ENCODE measurements around the gene CDC42BPG.

Gene CDC42BPG

DNA sequence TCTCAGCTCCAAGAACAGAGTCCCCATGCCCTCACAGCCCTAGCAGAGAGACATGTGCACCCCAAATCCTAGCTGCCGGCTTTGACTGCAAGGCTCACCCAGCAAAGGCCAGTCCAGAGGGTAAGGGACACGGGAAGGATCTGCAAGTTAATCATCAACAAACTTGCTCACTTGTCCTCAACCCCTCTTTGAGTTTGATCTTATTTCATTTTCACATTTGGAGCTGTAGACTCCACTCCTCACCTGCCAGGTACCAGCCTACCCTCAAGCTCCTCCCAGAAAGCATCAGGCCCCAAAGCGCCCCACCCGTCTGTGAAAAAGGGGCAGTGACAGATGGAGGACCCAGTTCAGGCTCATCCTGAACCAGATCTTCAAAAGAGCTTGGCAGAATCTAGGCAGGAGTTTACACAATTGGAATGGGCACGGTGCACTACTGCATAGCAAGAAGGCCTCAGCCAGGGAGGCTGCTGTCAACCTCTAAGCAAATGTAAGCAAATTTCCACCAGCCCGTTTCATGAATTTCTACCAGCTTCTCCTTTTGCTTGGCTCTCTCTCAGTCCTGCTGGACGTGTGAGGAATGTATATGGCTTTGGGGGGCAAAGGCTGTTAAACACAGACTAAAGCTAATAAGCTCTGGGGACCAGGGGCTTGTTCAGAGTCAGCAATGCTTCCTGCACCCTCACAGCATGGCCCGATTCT lies 28.5 kb upstream of the CDC42BPG start:
- peaks cover 88% of the 10 kb centered on the region for H3K4me1 Mint-ChIP-seq
- H3K27ac Mint-ChIP-seq: peak overlapping the region; percentile 73
- peaks cover 75% of the 10 kb centered on the region for H3K36me3 Mint-ChIP-seq
- H3K27me3 Mint-ChIP-seq: no peaks in the 10 kb centered on the region
- H3K9me3 Mint-ChIP-seq: no peaks in the 10 kb centered on the region
- no peak for ATAC-seq
- H3K4me3 Mint-ChIP-seq: peak overlapping the region; percentile 74

DNA sequence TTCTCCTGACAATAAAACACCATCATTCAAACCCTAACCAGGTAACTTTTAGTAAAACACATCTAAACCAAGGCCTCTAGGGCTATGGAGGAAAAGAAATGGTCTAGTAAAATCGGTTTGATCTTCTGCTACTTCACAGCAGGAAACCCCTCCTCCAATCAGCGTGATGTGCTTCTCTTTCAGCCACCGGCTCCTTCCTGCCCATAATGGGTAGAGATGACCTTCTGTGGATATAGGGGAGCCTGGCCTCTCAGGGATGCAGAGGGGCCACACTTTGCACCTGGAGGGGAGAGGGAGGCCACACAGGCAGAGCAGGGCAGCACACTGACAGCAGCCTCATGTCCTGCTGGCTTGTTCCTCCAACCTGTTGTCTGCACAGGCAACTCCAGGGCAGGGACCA lies 27.0 kb upstream of the CDC42BPG start:
- peak overlapping the region; percentile 72 for H3K4me3 Mint-ChIP-seq
- ATAC-seq: no peak
- no peaks in the 10 kb centered on the region for H3K27me3 Mint-ChIP-seq
- peaks cover 69% of the 10 kb centered on the region for H3K36me3 Mint-ChIP-seq
- H3K27ac Mint-ChIP-seq: peak overlapping the region; percentile 72
- no peaks in the 10 kb centered on the region for H3K9me3 Mint-ChIP-seq
- H3K4me1 Mint-ChIP-seq: peaks cover 90% of the 10 kb centered on the region

DNA sequence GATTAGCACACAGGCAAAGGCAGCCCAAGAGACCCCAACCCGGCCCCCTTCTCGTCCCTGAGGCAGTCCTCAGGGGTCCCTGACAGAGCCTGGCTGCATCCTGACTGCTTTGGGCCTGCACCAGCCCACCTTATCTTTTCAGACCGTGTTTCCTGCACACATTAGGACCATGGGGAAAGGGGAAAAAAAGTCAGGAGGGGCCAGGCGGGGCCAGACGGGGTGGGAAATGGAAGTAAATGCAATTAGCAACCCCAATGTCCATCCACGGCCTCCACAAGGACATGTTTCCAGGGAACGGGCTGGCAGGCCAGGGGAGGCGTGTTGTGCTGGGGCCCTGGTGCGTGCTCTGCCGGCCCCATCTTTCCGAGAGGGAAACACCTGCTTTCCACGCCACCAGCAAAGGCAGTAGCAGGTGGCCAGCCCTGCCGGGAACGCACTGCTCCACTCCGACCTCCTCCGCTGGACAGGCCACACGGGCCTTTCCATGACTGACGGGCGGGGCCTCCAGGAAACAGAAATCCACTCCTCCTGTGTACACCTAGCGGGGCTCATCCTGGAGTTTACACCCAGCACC lies 26.5 kb upstream of the CDC42BPG start:
- no peaks in the 10 kb centered on the region for H3K27me3 Mint-ChIP-seq
- H3K27ac Mint-ChIP-seq: peak overlapping the region; percentile 72
- ATAC-seq: no peak
- peak overlapping the region; percentile 72 for H3K4me3 Mint-ChIP-seq
- H3K36me3 Mint-ChIP-seq: peaks cover 69% of the 10 kb centered on the region
- H3K4me1 Mint-ChIP-seq: peaks cover 91% of the 10 kb centered on the region
- H3K9me3 Mint-ChIP-seq: peaks cover 2% of the 10 kb centered on the region

DNA sequence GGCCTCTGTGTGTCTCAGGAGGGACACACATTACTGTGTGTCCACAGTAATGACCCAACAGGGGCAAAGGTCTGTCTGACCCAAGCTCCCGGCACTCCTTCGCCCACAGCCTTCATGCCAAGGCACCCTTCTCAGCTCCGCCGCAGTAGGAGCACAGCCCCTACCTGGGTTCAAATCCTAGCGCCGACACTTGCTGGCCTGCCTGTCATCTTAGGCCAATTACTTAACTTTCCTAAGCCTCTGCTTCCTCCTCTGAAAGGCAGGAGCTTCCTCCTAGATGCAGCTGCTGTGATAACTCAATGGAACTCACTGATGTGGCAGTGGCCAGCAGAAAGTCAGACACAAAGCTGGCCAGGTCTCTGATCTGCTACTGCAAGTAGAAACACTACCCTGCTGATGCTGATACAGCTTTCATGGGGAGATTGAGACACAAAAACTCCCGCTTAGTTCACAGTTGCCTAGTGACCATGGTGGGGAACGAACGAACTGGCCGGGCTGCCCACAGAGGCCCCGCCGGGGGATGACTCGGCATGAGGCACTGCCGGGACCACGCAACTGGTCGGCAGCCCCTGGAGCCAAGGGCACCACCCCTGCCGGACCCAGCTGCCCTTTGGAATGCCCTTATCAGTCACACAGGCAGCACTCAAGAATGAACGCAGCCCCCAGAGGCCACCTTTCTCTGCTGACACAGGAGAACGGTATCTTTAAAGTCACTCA lies 25.9 kb upstream of the CDC42BPG start:
- no peaks in the 10 kb centered on the region for H3K27me3 Mint-ChIP-seq
- no peak for ATAC-seq
- peaks cover 2% of the 10 kb centered on the region for H3K9me3 Mint-ChIP-seq
- peaks cover 66% of the 10 kb centered on the region for H3K36me3 Mint-ChIP-seq
- H3K4me3 Mint-ChIP-seq: peak overlapping the region; percentile 72
- peaks cover 91% of the 10 kb centered on the region for H3K4me1 Mint-ChIP-seq
- peak overlapping the region; percentile 72 for H3K27ac Mint-ChIP-seq

DNA sequence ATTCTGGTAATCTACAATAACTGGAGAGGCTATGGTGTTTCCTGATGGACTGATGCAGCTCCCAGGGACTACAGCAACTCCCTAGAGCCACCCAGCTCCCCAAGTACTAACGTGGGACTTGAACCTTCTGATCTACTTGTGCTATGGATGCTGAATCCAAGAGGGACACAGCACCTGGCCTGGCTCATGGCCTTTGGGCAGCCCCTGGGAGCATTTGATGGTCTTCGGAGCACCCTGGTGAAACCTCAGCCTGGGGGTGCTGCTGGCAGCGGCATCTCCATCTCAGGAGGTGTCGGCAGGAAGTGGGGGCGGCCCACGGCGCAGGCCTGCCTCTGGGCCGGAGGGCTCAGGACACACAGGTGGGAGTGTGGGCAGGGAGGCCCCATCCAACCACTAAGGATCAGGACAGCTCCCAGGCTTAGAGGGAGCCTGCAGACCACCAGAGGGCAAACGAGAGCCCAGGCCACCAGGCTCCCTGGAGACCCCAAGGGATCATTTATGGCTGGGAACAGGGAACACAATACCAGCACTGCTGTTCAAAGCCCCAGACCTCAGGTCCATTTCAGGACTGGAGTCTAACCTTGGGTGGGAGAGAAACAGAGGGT lies 25.2 kb upstream of the CDC42BPG start:
- ATAC-seq: no peak
- H3K4me3 Mint-ChIP-seq: peak overlapping the region; percentile 72

DNA sequence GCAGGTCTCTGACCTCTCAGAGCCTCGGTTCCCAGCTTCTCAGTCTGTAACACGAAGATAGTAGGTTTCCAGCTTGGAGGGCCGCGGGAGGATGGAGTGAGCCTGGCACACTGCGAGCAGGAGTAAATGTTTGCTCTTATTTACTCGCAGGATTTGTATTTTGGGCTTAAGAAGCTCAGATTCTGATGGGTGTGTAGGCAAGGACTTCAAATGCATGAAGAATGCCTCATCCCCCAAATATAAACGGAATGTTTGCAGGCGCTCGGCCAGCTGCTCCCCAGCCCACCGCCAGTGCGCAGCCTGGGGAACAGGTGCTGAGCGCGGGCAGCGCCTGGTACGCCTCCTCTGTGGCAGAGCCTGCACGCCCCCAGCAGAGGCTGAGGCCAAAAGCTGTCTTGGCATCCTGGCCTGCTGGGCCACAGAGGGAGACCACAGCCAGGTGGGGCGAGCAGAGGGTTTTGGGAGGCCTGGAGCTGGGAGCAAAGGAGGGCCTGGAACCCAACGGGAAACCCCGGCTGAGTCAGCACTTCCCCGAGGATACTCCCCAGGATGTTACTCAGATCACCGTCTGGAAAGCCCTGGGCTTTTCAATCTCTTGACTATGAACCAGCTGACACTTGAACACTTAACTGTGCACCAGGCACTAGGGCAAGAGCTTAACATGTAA lies 24.6 kb upstream of the CDC42BPG start:
- ATAC-seq: no peak
- Mint-ChIP-seq H3K9me3 (peaks cover 2% of the 10 kb centered on the region), H3K4me3 (peak overlapping the region; percentile 72), H3K4me1 (peaks cover 91% of the 10 kb centered on the region), H3K27ac (peak overlapping the region; percentile 72), H3K27me3 (no peaks in the 10 kb centered on the region), H3K36me3 (peaks cover 53% of the 10 kb centered on the region)

More for the DNA sequence above, 25.2 kb upstream of the CDC42BPG start:
- peaks cover 2% of the 10 kb centered on the region for H3K9me3 Mint-ChIP-seq
- H3K27ac Mint-ChIP-seq: peak overlapping the region; percentile 72
- peaks cover 60% of the 10 kb centered on the region for H3K36me3 Mint-ChIP-seq
- peaks cover 91% of the 10 kb centered on the region for H3K4me1 Mint-ChIP-seq
- no peaks in the 10 kb centered on the region for H3K27me3 Mint-ChIP-seq

DNA sequence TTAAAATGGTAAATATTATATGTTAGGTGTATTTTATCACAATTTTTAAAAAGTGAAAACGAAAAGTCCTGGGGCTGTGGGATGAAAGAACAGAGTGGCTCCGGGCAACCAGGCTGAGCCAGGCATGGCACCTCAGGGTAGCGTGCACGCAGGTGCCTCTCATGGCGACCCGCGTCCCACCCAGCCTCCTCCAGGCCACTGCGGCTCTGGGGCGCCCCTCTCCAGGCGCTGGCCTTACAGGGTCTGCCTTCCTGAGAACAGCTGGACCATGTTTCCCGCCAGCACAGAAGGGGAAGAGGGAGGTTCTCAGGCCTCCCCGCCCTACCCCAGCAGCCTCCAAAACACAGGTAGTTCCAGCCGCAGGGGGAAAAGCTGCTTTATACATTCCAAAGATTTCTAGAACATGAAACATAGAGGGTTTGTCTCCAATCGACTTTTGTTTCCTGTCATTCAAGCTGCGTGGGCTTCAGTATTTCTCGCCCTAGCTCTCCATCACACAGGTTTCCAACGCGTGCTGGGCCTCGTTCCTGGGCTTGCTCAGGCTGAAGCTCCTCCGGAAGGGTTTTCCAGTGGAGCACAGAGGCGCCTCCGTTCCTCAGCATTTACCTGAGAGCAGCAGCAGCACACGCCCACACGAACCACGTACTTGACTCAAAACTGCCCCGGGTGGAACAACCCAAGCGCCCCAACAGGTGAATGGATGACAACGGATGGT lies 23.5 kb upstream of the CDC42BPG start:
- ATAC-seq: no peak
- peak overlapping the region; percentile 72 for H3K27ac Mint-ChIP-seq
- H3K27me3 Mint-ChIP-seq: no peaks in the 10 kb centered on the region
- H3K4me3 Mint-ChIP-seq: peak overlapping the region; percentile 72
- peaks cover 2% of the 10 kb centered on the region for H3K9me3 Mint-ChIP-seq
- H3K36me3 Mint-ChIP-seq: peaks cover 52% of the 10 kb centered on the region
- peaks cover 95% of the 10 kb centered on the region for H3K4me1 Mint-ChIP-seq

DNA sequence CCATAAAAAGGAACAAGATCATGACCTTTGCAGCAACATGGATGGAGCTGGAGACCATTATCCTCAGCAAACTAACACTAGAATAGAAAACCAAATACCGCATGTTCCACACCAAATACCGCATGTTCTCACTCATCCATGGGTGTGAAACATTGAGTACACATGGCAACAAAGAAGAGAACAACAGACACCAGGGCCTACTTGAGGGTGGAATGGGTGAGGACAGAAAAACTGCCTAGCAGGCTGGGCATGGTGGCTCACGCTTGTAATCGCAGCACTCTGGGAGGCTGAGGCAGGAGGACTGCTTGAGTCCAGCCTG lies 21.7 kb upstream of the CDC42BPG start:
- Mint-ChIP-seq H3K27me3 (no peaks in the 10 kb centered on the region), H3K36me3 (peaks cover 39% of the 10 kb centered on the region), H3K4me3 (peak overlapping the region; percentile 74), H3K4me1 (peaks cover 93% of the 10 kb centered on the region), H3K27ac (peak overlapping the region; percentile 91), H3K9me3 (peaks cover 2% of the 10 kb centered on the region)
- no peak for ATAC-seq

DNA sequence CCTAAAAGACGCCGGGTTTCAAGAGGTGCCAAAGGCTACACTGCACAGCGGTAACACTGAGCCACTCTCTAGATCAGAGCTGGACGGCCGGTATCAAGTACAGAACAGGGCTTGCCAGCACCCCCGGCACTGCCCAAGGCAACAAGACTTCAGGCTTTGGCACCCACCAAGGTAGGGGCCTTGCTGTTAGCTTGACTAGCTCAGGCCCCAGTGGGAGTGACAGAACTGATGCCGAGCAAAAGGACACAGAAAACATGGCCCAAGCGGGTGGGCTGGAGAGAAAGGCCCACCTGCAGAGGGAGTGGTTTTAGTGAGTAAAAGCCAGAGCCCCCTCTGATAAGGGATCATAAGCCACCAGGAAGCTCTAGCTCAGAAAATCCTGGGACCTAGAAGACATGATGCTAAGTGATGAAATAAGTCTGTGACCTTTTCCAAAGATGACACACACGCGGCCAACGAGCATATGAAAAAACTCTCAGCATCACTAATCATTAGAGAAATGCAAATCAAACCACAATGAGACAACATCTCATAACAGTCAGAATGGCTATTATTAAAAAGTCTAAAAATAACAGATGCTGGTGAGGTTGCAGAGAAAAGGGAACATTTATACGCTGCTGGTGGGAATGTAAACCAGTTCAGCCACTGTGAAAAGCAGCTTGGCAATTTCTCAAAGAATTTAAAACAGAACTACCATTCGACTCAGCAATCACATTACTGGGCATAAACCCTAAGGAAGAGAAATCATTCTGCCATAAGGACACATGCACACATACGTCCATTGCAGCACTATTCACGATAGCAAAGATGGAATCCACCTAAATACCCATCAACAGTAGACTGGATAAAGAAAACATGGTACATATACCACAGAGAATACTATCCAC lies 21.1 kb upstream of the CDC42BPG start:
- H3K4me1 Mint-ChIP-seq: peaks cover 91% of the 10 kb centered on the region
- H3K27ac Mint-ChIP-seq: peak overlapping the region; percentile 91
- H3K27me3 Mint-ChIP-seq: no peaks in the 10 kb centered on the region
- peak overlapping the region; percentile 74 for H3K4me3 Mint-ChIP-seq
- peak; percentile 82 for ATAC-seq
- peaks cover 2% of the 10 kb centered on the region for H3K9me3 Mint-ChIP-seq
- peaks cover 33% of the 10 kb centered on the region for H3K36me3 Mint-ChIP-seq

DNA sequence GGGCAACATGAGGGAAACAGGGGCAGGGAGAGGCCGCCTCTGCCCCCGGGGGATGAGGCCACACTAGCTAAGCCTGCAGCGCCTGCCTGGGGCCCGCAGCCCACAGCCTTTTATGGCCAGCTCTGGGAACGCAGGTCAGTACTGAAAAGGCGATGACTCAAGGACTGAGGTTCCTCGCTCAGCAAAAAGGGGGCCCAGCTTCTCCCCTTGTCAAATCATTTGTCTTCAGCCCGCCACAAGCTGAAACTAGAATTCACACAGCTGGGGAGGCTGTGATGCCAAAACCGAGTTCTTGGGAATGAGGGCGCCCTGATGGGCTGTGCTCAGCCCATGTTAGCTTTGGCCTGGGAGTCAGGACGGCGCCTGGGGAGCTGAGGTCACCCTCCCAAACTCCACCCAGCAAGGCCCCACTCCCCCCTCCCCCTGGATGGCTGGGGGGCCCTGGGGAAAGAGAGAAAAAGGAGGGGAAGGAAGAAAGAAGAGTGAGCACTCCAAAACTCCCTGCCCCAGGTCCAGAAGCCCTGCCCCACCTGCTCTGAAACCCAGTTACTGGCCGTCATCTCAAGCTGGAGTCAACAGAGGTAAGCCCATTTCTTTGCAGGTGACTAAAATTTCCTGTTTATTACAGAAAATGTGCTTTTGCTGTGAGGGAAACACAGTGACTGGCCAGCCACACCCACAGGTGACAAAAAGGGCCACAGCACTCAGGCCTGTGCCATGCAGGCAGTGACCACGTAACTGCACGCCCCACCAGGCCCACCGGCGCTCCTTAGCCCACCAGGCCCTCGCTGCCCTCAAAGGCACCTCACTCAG lies 20.2 kb upstream of the CDC42BPG start:
- H3K27me3 Mint-ChIP-seq: no peaks in the 10 kb centered on the region
- ATAC-seq: peak; percentile 41
- peak overlapping the region; percentile 74 for H3K4me3 Mint-ChIP-seq
- peaks cover 91% of the 10 kb centered on the region for H3K4me1 Mint-ChIP-seq
- H3K27ac Mint-ChIP-seq: peak overlapping the region; percentile 91
- H3K9me3 Mint-ChIP-seq: peaks cover 2% of the 10 kb centered on the region
- peaks cover 37% of the 10 kb centered on the region for H3K36me3 Mint-ChIP-seq

DNA sequence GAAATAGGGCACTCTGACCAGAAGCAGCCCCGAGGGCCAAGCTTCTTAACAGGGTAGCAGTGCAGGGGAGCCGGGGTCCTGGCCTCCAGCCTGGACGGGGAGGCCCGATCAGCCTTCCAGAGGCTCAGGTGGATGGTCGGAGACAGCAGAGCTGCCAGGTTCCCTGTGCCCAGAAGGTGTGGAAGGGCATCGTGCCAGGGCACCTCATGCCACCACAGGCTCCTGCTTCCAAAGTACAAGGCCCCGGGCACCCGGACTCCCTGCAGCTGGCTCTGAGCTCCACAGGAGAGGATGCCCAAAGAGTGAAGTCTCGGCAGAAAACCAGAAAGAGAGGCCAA lies 19.7 kb upstream of the CDC42BPG start:
- Mint-ChIP-seq H3K4me1 (peaks cover 91% of the 10 kb centered on the region), H3K4me3 (peak overlapping the region; percentile 74), H3K27ac (peak overlapping the region; percentile 91), H3K9me3 (peaks cover 2% of the 10 kb centered on the region), H3K27me3 (no peaks in the 10 kb centered on the region), H3K36me3 (peaks cover 39% of the 10 kb centered on the region)
- ATAC-seq: no peak

DNA sequence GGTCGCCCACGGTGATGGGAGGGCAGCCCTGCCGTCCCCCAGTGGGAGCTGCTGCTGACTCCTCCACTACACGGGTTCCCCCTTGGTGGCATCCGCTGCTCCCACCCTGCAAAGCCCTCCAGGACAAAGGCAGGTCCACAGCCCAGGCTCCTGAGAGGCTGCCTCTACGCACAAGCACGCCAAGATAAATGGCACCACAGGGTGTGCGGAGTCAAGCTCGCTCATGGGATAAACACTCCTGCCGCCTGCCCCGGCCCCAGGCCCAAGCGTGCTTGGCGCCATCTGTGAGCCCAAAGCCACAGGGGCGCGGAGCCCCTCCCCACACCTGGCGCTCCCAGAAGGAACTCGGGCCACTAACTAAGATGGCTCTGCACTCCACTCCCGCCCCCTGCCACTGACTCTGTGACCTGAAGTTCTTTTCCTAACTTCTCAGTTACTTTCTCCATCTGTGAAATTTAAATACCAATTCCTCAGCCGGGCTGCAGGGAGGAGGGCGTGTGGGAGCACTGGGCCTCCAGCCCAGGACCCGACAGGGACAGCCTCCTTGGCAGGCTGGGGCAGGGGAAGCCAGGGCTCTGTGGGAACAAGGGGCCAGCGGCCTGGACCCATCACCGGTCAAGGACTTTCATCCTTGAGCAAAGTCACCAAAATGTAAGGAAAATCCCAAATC lies 19.1 kb upstream of the CDC42BPG start:
- Mint-ChIP-seq H3K4me1 (peaks cover 91% of the 10 kb centered on the region), H3K27me3 (no peaks in the 10 kb centered on the region), H3K9me3 (peaks cover 2% of the 10 kb centered on the region), H3K4me3 (peak overlapping the region; percentile 74), H3K27ac (peak overlapping the region; percentile 91), H3K36me3 (peaks cover 42% of the 10 kb centered on the region)
- ATAC-seq: no peak

DNA sequence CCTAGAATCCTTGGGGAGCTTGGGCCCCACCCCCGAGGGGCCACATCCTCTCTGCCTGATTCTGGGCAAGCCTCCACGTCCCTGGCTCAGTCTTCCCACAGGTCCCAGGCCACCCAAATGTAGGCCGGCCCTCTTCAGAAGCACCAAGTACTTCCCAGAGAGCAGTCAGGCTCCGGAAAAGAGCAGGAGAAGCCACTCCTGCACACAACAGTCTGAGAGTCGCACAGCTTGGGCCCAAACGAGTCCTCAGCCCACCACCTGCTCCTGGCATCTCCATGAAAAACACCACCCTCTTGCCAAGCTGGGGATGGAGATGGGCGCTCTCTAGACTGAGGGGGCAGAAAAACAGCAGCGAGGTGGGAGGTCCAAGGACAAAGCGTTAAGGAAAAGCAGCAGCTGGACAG lies 18.5 kb upstream of the CDC42BPG start:
- peaks cover 38% of the 10 kb centered on the region for H3K36me3 Mint-ChIP-seq
- no peak for ATAC-seq
- H3K27me3 Mint-ChIP-seq: no peaks in the 10 kb centered on the region
- peak overlapping the region; percentile 18 for H3K4me3 Mint-ChIP-seq
- peak overlapping the region; percentile 91 for H3K27ac Mint-ChIP-seq
- peaks cover 2% of the 10 kb centered on the region for H3K9me3 Mint-ChIP-seq
- H3K4me1 Mint-ChIP-seq: peaks cover 87% of the 10 kb centered on the region
